Testis (tissue), 3 donors: ENCODE data around the gene PPARD. TPM values are rescaled to one million over a fixed set of nuclear protein-coding genes. Genes with fewer than 3 reads are reported as not detected.

Experiments
- DNase-seq: peaks from one replicate; pipeline ENCODE4 v3.0.0-alpha.2; 2019
- H3K27ac ChIP-seq, 2 donors: fragments of 200-600 bp; sonication (generic); one replicate each; pipeline ENCODE4 v1.5.1; 2019
- H3K27me3 ChIP-seq: fragments of 200-600 bp; sonication (generic); one replicate; pipeline ENCODE4 v1.5.1; 2019
- H3K36me3 ChIP-seq: fragments of 200-600 bp; sonication (generic); one replicate; pipeline ENCODE4 v1.5.1; 2017; ENCODE audit warnings: low read depth; ENCODE audit errors: missing control alignments
- H3K4me1 ChIP-seq: fragments of 200-600 bp; sonication (generic); one replicate; pipeline ENCODE4 v1.5.1; 2019
- H3K4me3 ChIP-seq, 2 donors: fragments of 200-600 bp; sonication (generic); one replicate each; pipeline ENCODE4 v1.5.1; 2017 to 2019
- H3K9me3 ChIP-seq: fragments of 200-600 bp; sonication (generic); one replicate; pipeline ENCODE4 v1.5.1; 2017
- POLR2A ChIP-seq: fragments of 450-650 bp; IDR thresholded peaks from one replicate; pipeline ENCODE4 v1.6.1; 2017; ENCODE audit warnings: antibody characterized with exemption, mild to moderate bottlenecking, moderate library complexity
- WGBS, 2 donors: methylation state at CpG; one replicate each; pipeline ENCODE4 v1.1.5; 2018; 5-methylcytosine and 5-hydroxymethylcytosine counted together
- intact Hi-C: fragments of 100-400 bp; cut with DNase I; formaldehyde crosslinking; loops from one replicate; pipeline ENCODE4 v1.15.1; 2023; ENCODE audit warnings: low total_unique reads
- polyA plus RNA-seq: library from polyadenylated mRNA; stranded (reverse); fragments of 350-450 nt; fragmentation: Illumina TruSeq; extraction: RNeasy Lipid Tissue Mini Kit (QIAGEN cat#74804); gene quantifications from one replicate; pipeline ENCODE4 v1.2.3, GENCODE V29; 2014; ENCODE audit warnings: low read depth, low replicate concordance; ENCODE audit not compliant: insufficient read depth
- total RNA-seq, 2 donors: library from RNA; depleted of rRNA; stranded (reverse); fragments of >200 nt; gene quantifications; one replicate each; pipeline ENCODE4 v1.2.3, GENCODE V29; 2016
- TF ChIP-seq, protein P1 (sequence below), 3 experiments: fragments of 450-650 bp in 2 of 3; fragments of 200-600 bp in 1 of 3; sonication (generic) in 1 of 3; IDR thresholded peaks; one replicate each; pipeline ENCODE4 v1.5.1; 2016 to 2019; ENCODE audit warnings: antibody characterized with exemption in 3 of 3, mild to moderate bottlenecking in 2 of 3, moderate library complexity in 1 of 3

Gene PPARD
- total and polyA plus RNA-seq, 3 donors from 2014 or later = 21.0 to 23.0 (median 21.5) TPM

- H3K27me3 ChIP-seq = no peaks in the 10 kb centered on the region
- intact Hi-C loops = no loop called here
- H3K9me3 ChIP-seq = no peaks in the 10 kb centered on the region
- peaks cover 25% of the 10 kb centered on the region for H3K4me1 ChIP-seq
- no peak for DNase-seq
- no peaks in the 10 kb centered on the region for H3K36me3 ChIP-seq
- 82 to 83% methylated on average over 7 to 9 of the region's 9 CpGs for WGBS, 2 donors
- TF ChIP-seq, protein P1, sequence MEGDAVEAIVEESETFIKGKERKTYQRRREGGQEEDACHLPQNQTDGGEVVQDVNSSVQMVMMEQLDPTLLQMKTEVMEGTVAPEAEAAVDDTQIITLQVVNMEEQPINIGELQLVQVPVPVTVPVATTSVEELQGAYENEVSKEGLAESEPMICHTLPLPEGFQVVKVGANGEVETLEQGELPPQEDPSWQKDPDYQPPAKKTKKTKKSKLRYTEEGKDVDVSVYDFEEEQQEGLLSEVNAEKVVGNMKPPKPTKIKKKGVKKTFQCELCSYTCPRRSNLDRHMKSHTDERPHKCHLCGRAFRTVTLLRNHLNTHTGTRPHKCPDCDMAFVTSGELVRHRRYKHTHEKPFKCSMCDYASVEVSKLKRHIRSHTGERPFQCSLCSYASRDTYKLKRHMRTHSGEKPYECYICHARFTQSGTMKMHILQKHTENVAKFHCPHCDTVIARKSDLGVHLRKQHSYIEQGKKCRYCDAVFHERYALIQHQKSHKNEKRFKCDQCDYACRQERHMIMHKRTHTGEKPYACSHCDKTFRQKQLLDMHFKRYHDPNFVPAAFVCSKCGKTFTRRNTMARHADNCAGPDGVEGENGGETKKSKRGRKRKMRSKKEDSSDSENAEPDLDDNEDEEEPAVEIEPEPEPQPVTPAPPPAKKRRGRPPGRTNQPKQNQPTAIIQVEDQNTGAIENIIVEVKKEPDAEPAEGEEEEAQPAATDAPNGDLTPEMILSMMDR (IDR thresholded peaks at IDR 0.05) = no peak
- no peak for TF ChIP-seq POLR2A
- H3K27ac ChIP-seq = no peak overlapping the region
- no peak overlapping the region for H3K4me3 ChIP-seq
Observed at GRCh38 chr6:35473075-35473849, 130.9 kb downstream of the PPARD start.

GRCh38 chr6:35473850-35474130 is 131.4 kb downstream of the PPARD start:
- intact Hi-C loops = no loop called here
- Histone ChIP-seq H3K36me3 (no peaks in the 10 kb centered on the region), H3K4me3 (no peak overlapping the region), H3K9me3 (no peaks in the 10 kb centered on the region), H3K27me3 (no peaks in the 10 kb centered on the region), H3K27ac (no peak overlapping the region), H3K4me1 (peaks cover 25% of the 10 kb centered on the region)
- no peak for DNase-seq
- TF ChIP-seq, protein P1 (IDR thresholded peaks at IDR 0.05) = no peak
- no peak for TF ChIP-seq POLR2A

GRCh38 chr6:35474131-35474941 is 132.0 kb downstream of the PPARD start:
- no peak for TF ChIP-seq POLR2A
- TF ChIP-seq, protein P1 (IDR thresholded peaks at IDR 0.05) = no peak
- H3K27me3 ChIP-seq = no peaks in the 10 kb centered on the region
- no peak for DNase-seq
- H3K4me3 ChIP-seq = no peak overlapping the region
- H3K9me3 ChIP-seq = no peaks in the 10 kb centered on the region
- intact Hi-C loops = no loop called here
- no peak overlapping the region for H3K27ac ChIP-seq
- H3K36me3 ChIP-seq = no peaks in the 10 kb centered on the region
- peaks cover 25% of the 10 kb centered on the region for H3K4me1 ChIP-seq
- 91 to 93% methylated on average over 5 to 14 of the region's 14 CpGs for WGBS, 2 donors

DNA sequence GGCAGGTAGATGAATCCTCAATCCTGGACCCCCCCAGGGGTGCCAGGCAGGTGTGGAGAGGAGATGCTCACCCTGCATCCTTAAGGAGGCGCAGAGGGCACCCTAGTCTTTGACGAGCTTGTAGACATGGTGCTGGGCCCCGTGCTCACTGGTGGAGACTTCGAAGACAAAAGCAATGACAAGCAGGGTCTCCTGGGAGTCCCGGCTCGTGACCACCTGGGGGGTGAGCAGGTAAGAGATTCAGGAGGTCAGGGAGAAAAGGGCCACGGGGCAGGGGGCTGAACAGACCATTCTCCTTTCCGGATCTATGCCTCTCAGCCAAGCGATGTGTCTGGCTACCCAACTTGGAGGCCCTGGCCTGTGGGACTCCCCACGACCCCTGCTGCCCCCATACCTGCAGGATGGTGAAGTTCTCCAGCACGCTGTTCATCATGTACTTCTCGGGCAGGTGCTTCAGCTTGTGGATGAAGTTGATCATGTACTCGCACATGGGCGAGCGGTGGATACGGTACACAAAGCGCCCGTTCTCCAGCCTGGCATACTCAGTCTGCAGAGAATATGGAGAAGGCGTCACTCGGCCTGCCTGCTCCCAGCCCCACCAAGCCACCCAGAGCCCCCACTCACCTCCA is 132.7 kb downstream of the PPARD start:
- TF ChIP-seq, protein P1 (IDR thresholded peaks at IDR 0.05) = no peak
- TF ChIP-seq POLR2A = no peak
- no peaks in the 10 kb centered on the region for H3K9me3 ChIP-seq
- peaks cover 19% of the 10 kb centered on the region for H3K4me1 ChIP-seq
- H3K27ac ChIP-seq = no peak overlapping the region
- H3K27me3 ChIP-seq = no peaks in the 10 kb centered on the region
- WGBS, 2 donors = 92% methylated on average over 5 to 20 of the region's 20 CpGs
- DNase-seq = no peak
- H3K36me3 ChIP-seq = no peaks in the 10 kb centered on the region
- intact Hi-C loops = no loop called here
- H3K4me3 ChIP-seq = no peak overlapping the region
